DOHH2 (cell line): ENCODE data around the gene C11orf68.

Experiments
- H3F3A ChIP-seq: fragments of 200-600 bp; sonication (generic), shearing (Covaris generic); 2 replicates; pipeline ENCODE4 v1.6.0; 2016; ENCODE audit warnings: antibody characterized with exemption, mild to moderate bottlenecking; ENCODE audit not compliant: control insufficient read depth, insufficient read depth
- H3K27ac ChIP-seq: fragments of 200-600 bp; sonication (generic); 2 replicates; pipeline ENCODE4 v1.5.1; 2014; ENCODE audit warnings: low read depth, mild to moderate bottlenecking, low read length, moderate library complexity
- H3K27me3 ChIP-seq: fragments of 200-600 bp; sonication (generic); 2 replicates; pipeline ENCODE4 v1.6.1; 2014; ENCODE audit warnings: mild to moderate bottlenecking, low read length, mixed read lengths; ENCODE audit not compliant: control insufficient read depth
- H3K36me3 ChIP-seq: fragments of 200-600 bp; sonication (generic); 2 replicates; pipeline ENCODE4 v1.6.1; 2014; ENCODE audit warnings: mild to moderate bottlenecking, low read length, moderate library complexity, mixed read lengths; ENCODE audit not compliant: control insufficient read depth
- H3K4me1 ChIP-seq: fragments of 200-600 bp; sonication (generic); 2 replicates; pipeline ENCODE4 v1.6.1; 2014; ENCODE audit warnings: mild to moderate bottlenecking, low read length, mixed read lengths; ENCODE audit not compliant: control insufficient read depth
- H3K4me2 ChIP-seq: fragments of 200-600 bp; sonication (generic); 2 replicates; pipeline ENCODE4 v1.6.0; 2014; ENCODE audit warnings: mild to moderate bottlenecking, low read length, moderate library complexity
- H3K4me3 ChIP-seq: fragments of 200-600 bp; sonication (generic); 2 replicates; pipeline ENCODE4 v1.5.1; 2014; ENCODE audit warnings: mild to moderate bottlenecking, low read length, mixed read lengths
- H3K79me2 ChIP-seq: fragments of 200-600 bp; sonication (generic); 2 replicates; pipeline ENCODE4 v1.6.1; 2014; ENCODE audit warnings: mild to moderate bottlenecking, low read length, mixed read lengths; ENCODE audit not compliant: control insufficient read depth
- H3K9me2 ChIP-seq: fragments of 200-600 bp; sonication (generic); replicated peaks from 2 replicates; pipeline ENCODE4 v1.6.1; 2014; ENCODE audit warnings: mild to moderate bottlenecking, low read length, mixed read lengths; ENCODE audit not compliant: control insufficient read depth
- H3K9me3 ChIP-seq: fragments of 200-600 bp; sonication (generic); 2 replicates; pipeline ENCODE4 v1.6.1; 2014; ENCODE audit warnings: antibody characterized with exemption, low read length, mixed read lengths; ENCODE audit not compliant: control insufficient read depth, insufficient read depth
- H4K20me1 ChIP-seq: fragments of 200-600 bp; sonication (generic); 2 replicates; pipeline ENCODE4 v1.6.0; 2014; ENCODE audit warnings: low read depth, mild to moderate bottlenecking, antibody characterized with exemption, low read length, moderate library complexity; ENCODE audit not compliant: control insufficient read depth, insufficient read depth
- EZH2phosphoT487 ChIP-seq: fragments of 200-600 bp; sonication (generic); IDR thresholded peaks from 2 replicates; pipeline ENCODE4 v1.6.1; 2017; ENCODE audit warnings: borderline replicate concordance, mild to moderate bottlenecking, antibody characterized with exemption, low read length, moderate library complexity, mixed read lengths
- TF ChIP-seq, protein P1 (sequence below): fragments of 200-600 bp; sonication (generic); IDR thresholded peaks from one replicate; pipeline ENCODE4 v1.5.1; 2014; ENCODE audit warnings: antibody characterized with exemption, mild to moderate bottlenecking, low read depth, low read length; ENCODE audit not compliant: poor library complexity, severe bottlenecking

Gene C11orf68

DNA sequence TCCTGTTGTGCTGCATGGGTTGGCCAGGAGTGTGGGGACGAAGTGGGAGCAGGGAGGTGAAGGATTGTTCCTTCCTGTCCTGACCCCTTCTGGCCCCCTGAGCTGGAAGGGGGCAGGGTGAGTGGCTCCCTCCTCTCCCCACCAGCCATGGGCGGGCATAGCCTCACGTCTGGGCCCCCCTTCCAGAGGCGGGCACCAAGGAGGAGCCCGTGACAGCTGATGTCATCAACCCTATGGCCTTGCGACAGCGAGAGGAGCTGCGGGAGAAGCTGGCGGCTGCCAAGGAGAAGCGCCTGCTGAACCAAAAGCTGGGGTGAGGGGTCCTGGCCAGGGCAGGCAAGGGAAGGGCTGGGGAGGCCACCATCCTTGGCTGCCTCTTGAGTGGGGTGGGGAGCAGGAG, 46.0 kb upstream of the C11orf68 start:
- no peaks in the 10 kb centered on the region for H3F3A ChIP-seq
- H4K20me1 ChIP-seq, result peaks cover 12% of the 10 kb centered on the region; the same call in 1 of the 2 replicates
- H3K27ac ChIP-seq, result no peak overlapping the region
- TF ChIP-seq, protein P1, sequence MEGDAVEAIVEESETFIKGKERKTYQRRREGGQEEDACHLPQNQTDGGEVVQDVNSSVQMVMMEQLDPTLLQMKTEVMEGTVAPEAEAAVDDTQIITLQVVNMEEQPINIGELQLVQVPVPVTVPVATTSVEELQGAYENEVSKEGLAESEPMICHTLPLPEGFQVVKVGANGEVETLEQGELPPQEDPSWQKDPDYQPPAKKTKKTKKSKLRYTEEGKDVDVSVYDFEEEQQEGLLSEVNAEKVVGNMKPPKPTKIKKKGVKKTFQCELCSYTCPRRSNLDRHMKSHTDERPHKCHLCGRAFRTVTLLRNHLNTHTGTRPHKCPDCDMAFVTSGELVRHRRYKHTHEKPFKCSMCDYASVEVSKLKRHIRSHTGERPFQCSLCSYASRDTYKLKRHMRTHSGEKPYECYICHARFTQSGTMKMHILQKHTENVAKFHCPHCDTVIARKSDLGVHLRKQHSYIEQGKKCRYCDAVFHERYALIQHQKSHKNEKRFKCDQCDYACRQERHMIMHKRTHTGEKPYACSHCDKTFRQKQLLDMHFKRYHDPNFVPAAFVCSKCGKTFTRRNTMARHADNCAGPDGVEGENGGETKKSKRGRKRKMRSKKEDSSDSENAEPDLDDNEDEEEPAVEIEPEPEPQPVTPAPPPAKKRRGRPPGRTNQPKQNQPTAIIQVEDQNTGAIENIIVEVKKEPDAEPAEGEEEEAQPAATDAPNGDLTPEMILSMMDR, result no peak
- TF ChIP-seq EZH2phosphoT487, result no peak
- H3K27me3 ChIP-seq, result no peaks in the 10 kb centered on the region
- H3K9me3 ChIP-seq, result no peaks in the 10 kb centered on the region
- no peak overlapping the region for H3K4me3 ChIP-seq
- H3K4me2 ChIP-seq, result no peak overlapping the region
- H3K4me1 ChIP-seq, result peaks cover 14% of the 10 kb centered on the region
- H3K9me2 ChIP-seq, result no peaks in the 10 kb centered on the region
- peaks cover 68% of the 10 kb centered on the region for H3K36me3 ChIP-seq
- peaks cover 38% of the 10 kb centered on the region for H3K79me2 ChIP-seq

DNA sequence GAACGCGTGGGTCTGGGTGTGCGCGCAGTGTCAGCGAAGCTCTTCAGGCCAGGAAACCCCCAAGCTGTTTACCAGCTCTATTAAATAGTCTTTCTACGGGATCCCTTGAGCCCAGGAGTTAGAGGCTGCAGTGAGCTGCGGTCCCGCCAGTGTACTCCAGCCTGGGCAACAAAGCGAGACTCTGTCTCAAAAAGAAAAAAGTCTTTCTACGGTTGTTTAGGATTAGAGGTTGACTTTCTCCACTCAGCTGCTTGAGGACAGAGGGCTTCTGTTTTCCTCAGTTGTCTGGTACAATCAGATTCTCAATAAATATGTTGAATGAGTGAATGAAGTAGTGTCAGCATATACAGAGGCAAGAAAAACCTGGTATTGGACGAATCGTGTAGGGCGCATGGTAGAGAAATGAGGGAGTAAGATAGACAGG, 43.3 kb upstream of the C11orf68 start:
- no peaks in the 10 kb centered on the region for H3K9me2 ChIP-seq
- no peaks in the 10 kb centered on the region for H3K9me3 ChIP-seq
- H3K4me2 ChIP-seq, result peak overlapping the region; percentile 91
- no peak overlapping the region for H3K27ac ChIP-seq
- no peak for TF ChIP-seq EZH2phosphoT487
- TF ChIP-seq, protein P1, result no peak
- H3K4me3 ChIP-seq, result peak overlapping the region; percentile 99
- H3K27me3 ChIP-seq, result no peaks in the 10 kb centered on the region
- H3F3A ChIP-seq, result no peaks in the 10 kb centered on the region
- peaks cover 18% of the 10 kb centered on the region for H3K4me1 ChIP-seq
- H4K20me1 ChIP-seq, result peaks cover 12% of the 10 kb centered on the region; the same call in 1 of the 2 replicates
- H3K36me3 ChIP-seq, result peaks cover 43% of the 10 kb centered on the region
- H3K79me2 ChIP-seq, result peaks cover 38% of the 10 kb centered on the region

DNA sequence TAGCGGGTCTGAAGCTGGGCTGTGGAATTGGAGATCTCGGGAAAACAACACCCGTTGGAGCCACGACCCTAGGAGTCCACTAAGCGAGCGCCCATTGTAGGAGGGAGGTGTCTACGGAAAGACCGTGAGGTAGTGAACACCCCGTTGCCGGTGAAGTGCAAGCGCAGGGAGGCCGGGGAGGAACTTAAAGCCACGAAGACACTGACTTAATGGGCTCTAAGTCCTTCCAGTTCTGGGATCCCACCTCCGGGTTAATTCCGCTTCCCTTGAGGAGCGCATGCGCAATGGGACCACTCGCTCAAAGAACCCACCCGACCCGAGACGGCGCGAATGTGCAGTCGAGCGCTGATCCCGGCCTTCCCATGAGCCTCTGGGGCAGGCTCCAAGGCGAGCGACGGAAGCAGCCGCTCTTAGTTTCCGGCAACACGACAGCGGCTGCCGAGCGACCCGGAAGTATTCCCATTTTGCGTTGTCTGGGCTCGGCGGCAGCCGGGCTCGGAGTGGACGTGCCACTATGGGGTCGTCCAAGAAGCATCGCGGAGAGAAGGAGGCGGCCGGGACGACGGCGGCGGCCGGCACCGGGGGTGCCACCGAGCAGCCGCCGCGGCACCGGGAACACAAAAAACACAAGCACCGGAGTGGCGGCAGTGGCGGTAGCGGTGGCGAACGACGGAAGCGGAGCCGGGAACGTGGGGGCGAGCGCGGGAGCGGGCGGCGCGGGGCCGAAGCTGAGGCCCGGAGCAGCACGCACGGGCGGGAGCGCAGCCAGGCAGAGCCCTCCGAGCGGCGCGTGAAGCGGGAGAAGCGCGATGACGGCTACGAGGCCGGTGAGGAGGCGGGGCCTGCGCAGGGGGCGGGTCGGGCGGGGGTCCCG, 42.6 kb upstream of the C11orf68 start, which contains the start of gene SART1:
SART1 (plus strand) TSS at position 468 of the 874 bp plus-strand sequence; CDS start at position 515, 47 bp downstream.
- peak within 1 kb of the TSS; percentile 62 for H3K27ac ChIP-seq
- TF ChIP-seq, protein P1, result no peak
- no peak for TF ChIP-seq EZH2phosphoT487
- no peaks in the 10 kb centered on the region for H3F3A ChIP-seq
- H3K4me1 ChIP-seq, result peaks cover 25% of the 10 kb centered on the region
- peaks cover 38% of the 10 kb centered on the region for H3K79me2 ChIP-seq
- peaks cover 37% of the 10 kb centered on the region for H3K36me3 ChIP-seq
- H3K9me2 ChIP-seq, result no peaks in the 10 kb centered on the region
- peaks cover 12% of the 10 kb centered on the region; the same call in 1 of the 2 replicates for H4K20me1 ChIP-seq
- no peaks in the 10 kb centered on the region for H3K27me3 ChIP-seq
- peak within 1 kb of the TSS; percentile 91 for H3K4me2 ChIP-seq
- peak within 1 kb of the TSS; percentile 99 for H3K4me3 ChIP-seq
- H3K9me3 ChIP-seq, result no peaks in the 10 kb centered on the region
